ENCODE data around the gene LIN54.
"Not testable (repeated sequence)": the region's sequence is repeated elsewhere in the genome, so short reads cannot be mapped to it uniquely, and the experiment has no call there.

LIN54 gene

GRCh38 chr4:82930848-82931755 lies 79.5 kb downstream of the LIN54 start:
- no peak for DNase-seq

- DNase-seq = no peak
These were observed 88.8 kb downstream of the LIN54 start for GRCh38 chr4:82921795-82922194.

- DNase-seq = no peak
These were observed 91.2 kb downstream of the LIN54 start for GRCh38 chr4:82919386-82919785.

GRCh38 chr4:82918091-82918490 lies 92.5 kb downstream of the LIN54 start:
- DNase-seq = no peak

- not testable (repeated sequence) for DNase-seq
These were observed 96.7 kb downstream of the LIN54 start for GRCh38 chr4:82913968-82914367.

- DNase-seq = no peak
These were observed 97.3 kb downstream of the LIN54 start for GRCh38 chr4:82913305-82913704.

DNA sequence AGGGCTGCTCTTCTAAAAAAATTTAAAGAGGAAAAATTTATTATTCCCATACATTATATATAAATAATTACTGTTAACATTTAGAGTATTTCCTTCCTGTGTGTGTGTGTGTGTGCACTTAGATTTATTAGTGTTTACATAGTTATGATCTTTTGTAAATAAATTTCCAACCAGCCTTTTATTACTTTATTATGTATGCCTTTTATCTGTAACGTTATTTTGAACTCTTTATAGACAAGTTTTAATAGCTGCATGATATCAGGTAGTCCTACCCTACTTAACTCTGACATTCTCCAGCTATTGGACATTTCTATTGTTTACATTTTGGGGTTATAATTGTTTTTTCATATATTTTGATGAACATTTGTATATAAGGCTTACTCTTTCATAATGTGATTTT lies 101.3 kb downstream of the LIN54 start:
- DNase-seq = no peak

DNA sequence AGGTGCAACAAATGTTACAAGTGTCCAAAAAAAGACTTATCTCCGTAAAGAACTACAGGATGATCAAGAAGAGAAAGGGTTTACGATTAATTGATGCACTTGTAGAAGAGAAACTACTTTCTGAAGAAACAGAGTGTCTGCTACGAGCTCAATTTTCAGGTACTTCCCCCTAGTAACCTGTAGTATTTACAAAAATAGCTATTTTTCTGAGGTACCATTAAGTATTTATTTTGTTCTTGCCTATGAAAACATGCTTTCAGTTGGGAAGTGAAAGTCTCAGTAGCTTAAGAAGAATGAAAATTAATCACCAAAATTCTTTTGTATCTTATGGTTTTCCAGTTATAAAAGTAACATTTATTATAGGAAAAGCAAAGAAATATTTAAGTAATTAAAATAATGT lies 104.2 kb downstream of the LIN54 start:
- DNase-seq = no peak

- peak; percentile 64 for DNase-seq
These were observed 105.4 kb downstream of the LIN54 start for GRCh38 chr4:82905205-82905604.

DNA sequence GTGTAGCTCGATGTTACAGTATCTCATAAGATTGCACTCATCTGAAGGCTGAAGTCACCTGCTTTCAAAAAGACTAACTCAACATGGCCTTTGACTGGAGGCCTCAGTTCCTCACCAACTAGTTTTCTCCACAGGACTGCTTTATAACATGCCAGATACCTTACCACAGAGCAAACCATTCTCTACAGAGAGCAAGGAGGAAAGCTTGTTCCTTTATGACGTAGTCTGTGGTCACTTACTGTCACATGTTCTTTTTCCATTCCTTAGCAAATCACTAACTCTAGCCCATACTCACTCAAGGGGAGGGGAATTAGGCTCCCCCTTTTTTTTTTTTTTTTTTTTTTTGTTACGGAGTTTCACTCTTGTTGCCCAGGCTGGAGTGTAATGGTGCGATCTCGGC lies 106.9 kb downstream of the LIN54 start:
- DNase-seq = peak; percentile 26

DNA sequence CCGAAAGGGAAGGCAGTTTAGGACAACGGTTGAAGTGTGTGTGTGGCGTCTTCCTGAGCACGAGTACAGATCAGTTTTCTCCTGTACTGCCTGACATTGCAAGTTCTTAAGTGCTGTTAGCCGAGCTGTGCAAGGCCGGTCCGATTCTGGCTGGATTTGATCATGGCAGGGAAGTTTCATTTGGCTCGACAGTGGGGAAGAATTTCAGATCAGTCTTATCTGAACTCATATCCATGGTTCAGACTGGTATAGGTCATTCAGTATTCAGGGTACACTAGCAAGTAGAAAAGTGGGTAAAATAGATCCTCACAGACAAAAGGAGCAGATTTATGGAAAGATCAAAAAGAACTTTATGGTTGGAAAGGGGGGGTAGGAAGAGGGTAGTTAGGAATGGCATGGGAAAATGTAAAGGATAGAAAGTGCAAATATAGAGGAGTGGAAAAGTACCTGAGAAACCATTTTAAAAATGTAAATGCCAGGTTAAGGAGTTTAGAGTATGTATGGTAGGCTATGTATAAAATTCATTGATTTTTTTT lies 109.4 kb downstream of the LIN54 start:
- no peak for DNase-seq

GRCh38 chr4:82900411-82901182 lies 110.0 kb downstream of the LIN54 start, which contains the start of gene THAP9:
Gene THAP9, plus strand, starts transcription at chr4:82900735. Its CDS starts 68 bp downstream, at chr4:82900803.
- DNase-seq = peak; percentile 100

DNA sequence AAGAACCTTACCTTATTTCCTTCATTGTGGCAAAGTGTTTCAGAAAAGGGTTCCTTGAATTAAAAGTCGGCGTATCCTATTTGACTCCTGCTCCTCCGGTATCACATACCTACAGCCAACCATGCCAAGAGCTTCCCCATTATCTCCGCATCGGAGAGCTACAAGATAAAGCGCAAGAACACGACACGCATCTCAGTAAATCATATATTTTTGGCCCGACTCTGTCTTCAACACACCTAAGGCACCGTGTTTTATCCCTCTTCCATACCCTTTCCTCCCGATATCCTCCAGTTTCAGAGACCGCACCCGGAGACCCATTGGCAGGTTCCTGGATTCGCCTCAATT lies 110.6 kb downstream of the LIN54 start:
- peak; percentile 33 for DNase-seq

DNA sequence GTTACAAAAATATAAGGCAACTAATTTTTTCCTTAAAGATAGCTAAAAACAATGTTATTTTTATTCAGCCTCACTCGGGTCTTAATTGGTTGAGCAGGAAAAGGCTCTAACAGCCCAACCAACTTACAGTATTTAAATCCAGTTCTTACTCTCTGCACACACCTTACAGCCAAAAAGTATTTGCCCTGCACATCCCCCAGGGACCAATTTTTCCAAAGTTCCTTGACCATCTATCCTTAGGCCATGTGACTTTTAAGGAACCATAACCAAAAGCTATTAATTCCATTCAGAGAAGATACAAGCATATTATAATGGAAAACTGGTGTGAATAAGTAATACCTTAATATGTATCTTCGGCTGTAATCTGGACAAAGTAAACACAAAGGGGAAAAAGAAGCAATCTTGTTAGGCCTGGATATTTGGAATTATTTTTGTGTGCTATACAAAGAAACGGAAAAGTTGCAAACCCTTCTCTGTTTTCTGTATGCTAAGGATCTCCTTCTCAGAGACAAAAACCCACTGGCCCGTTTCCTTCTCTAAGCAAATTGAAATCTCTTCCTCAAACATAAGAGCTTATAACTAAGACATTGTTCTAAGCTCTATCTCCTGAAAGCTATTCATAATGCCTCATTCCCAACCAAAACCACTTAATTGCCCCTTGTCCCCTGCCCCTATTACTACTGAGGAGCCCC lies 111.1 kb downstream of the LIN54 start:
- DNase-seq = peak; percentile 25

GRCh38 chr4:82898322-82899243 lies 112.0 kb downstream of the LIN54 start:
- DNase-seq = peak; percentile 62

GRCh38 chr4:82896755-82897154 lies 113.9 kb downstream of the LIN54 start:
- DNase-seq = no peak

DNA sequence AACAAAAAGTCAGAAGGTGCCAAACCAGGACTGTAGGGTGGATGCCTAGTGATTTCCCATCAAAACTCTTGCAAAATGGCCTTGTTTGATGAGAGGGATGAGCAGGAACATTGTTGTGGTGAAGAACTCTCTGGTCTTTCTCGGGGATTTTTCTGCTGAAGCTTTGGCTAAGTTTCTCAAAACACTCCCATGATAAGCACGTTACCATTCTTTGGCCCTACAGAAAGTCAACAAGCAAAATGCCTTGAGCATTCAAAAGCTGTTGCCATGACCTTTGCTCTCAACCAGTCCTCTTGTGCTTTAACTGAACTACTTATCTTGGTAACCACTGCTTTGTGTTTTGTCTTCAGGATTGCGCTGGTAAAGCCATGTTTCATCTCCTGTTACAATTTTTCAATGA lies 116.7 kb downstream of the LIN54 start:
- no peak for DNase-seq

DNA sequence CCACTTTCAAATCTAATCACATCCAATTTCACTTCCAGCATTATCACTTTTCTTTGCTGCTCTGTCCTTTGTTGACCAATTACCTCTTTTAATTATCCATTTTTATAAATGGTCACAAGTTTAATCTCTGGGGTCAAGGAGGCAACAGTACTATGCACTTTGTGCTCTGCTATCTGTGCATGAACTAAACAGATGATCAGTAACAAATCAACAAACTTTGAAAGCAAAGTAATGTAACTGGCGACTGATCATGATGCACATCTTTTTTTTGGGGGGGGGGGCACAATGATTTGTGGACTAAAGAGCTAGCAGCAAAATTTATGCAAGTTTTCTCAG lies 118.2 kb downstream of the LIN54 start:
- DNase-seq = no peak

- no peak for DNase-seq
These were observed 118.7 kb downstream of the LIN54 start for GRCh38 chr4:82891707-82892466.

- DNase-seq = peak; percentile 98
These were observed 119.5 kb downstream of the LIN54 start, which contains the start of gene SEC31A for GRCh38 chr4:82890901-82891706. Gene SEC31A, minus strand, starts transcription at chr4:82891153. Its CDS starts 9,217 bp downstream, at chr4:82881936.
